Activated T-cell treated with anti-CD3 and anti-CD28 coated beads, Interleukin-2, amount 50 U/mL, for 4 hours (primary cell): ENCODE results near the gene RASGRP4. TPM values are rescaled to one million over a fixed set of nuclear protein-coding genes. Genes with fewer than 3 reads are reported as not detected.
"Not testable (repeated sequence)": the region's sequence is repeated elsewhere in the genome, so short reads cannot be mapped to it uniquely, and the experiment has no call there.

Experiments
- ATAC-seq, 2 donors: fragments of 200-7000 bp; cut with Tn5 transposase; one replicate each; pipeline ENCODE4 v1.10.0; 2021
- DNase-seq: peaks from one replicate; pipeline ENCODE4 v3.0.0-alpha.2; 2020
- H3K27me3 Mint-ChIP-seq: one replicate; pipeline ENCODE4 v1.8.0; 2021; ENCODE audit warnings: low read depth, mixed read lengths
- H3K36me3 Mint-ChIP-seq: one replicate; pipeline ENCODE4 v1.8.0; 2022; ENCODE audit warnings: mixed read lengths; ENCODE audit not compliant: insufficient read depth
- H3K4me1 Mint-ChIP-seq: one replicate; pipeline ENCODE4 v1.8.0; 2021; ENCODE audit warnings: low read depth, mixed read lengths
- H3K4me3 Mint-ChIP-seq: one replicate; pipeline ENCODE4 v1.8.0; 2021; ENCODE audit warnings: mild to moderate bottlenecking, moderate library complexity, mixed read lengths
- H3K9me3 Mint-ChIP-seq: one replicate; pipeline ENCODE4 v1.8.0; 2021; ENCODE audit warnings: mixed read lengths
- total RNA-seq, 3 donors: library from RNA; stranded (reverse); gene quantifications; one replicate each; pipeline ENCODE4 v1.2.1, GENCODE V29; 2021

The RASGRP4 gene
- total RNA-seq, 3 donors from 2014 or later: 0.66 to 1.4 (median 1.2) TPM

- Mint-ChIP-seq H3K36me3 (peaks cover under 1% of the 10 kb centered on the region), H3K4me3 (no peak overlapping the region), H3K4me1 (peaks cover 5% of the 10 kb centered on the region), H3K9me3 (no peaks in the 10 kb centered on the region), H3K27me3 (peaks cover 7% of the 10 kb centered on the region)
- ATAC-seq: no peak
- no peak for DNase-seq
Measured at GRCh38 chr19:38369584-38369983, 56.4 kb downstream of the RASGRP4 start.

- DNase-seq (no peak), ATAC-seq (no peak)
- H3K4me1 Mint-ChIP-seq: peaks cover 4% of the 10 kb centered on the region
- H3K36me3 Mint-ChIP-seq: no peaks in the 10 kb centered on the region
- peaks cover 7% of the 10 kb centered on the region for H3K27me3 Mint-ChIP-seq
- no peaks in the 10 kb centered on the region for H3K9me3 Mint-ChIP-seq
- H3K4me3 Mint-ChIP-seq: no peak overlapping the region
Measured at GRCh38 chr19:38367041-38367440, 59.0 kb downstream of the RASGRP4 start.

- H3K36me3 Mint-ChIP-seq, H3K27me3 Mint-ChIP-seq, ATAC-seq, DNase-seq, H3K9me3 Mint-ChIP-seq: not testable (repeated sequence)
- Mint-ChIP-seq H3K4me3 (peak overlapping the region; percentile 60), H3K4me1 (peaks cover 11% of the 10 kb centered on the region)
Measured at GRCh38 chr19:38362946-38363688, 62.9 kb downstream of the RASGRP4 start.

GRCh38 chr19:38362076-38362945 lies 63.7 kb downstream of the RASGRP4 start:
- Mint-ChIP-seq H3K36me3 (no peaks in the 10 kb centered on the region), H3K27me3 (peaks cover 3% of the 10 kb centered on the region), H3K4me1 (peaks cover 11% of the 10 kb centered on the region), H3K9me3 (no peaks in the 10 kb centered on the region), H3K4me3 (peak overlapping the region; percentile 79)
- ATAC-seq: peak; percentile 61 to 63
- peak; percentile 60 for DNase-seq

- ATAC-seq (peak; percentile 83 to 86), DNase-seq (peak; percentile 45)
- Mint-ChIP-seq H3K4me1 (peaks cover 11% of the 10 kb centered on the region), H3K4me3 (peak overlapping the region; percentile 79), H3K9me3 (no peaks in the 10 kb centered on the region), H3K27me3 (peaks cover 3% of the 10 kb centered on the region), H3K36me3 (no peaks in the 10 kb centered on the region)
Measured at GRCh38 chr19:38361633-38362075, 64.4 kb downstream of the RASGRP4 start.

GRCh38 chr19:38360839-38361631 lies 65.0 kb downstream of the RASGRP4 start:
- Mint-ChIP-seq H3K9me3 (no peaks in the 10 kb centered on the region), H3K4me1 (peaks cover 11% of the 10 kb centered on the region), H3K36me3 (no peaks in the 10 kb centered on the region), H3K27me3 (no peaks in the 10 kb centered on the region), H3K4me3 (peak overlapping the region; percentile 79)
- DNase-seq (no peak), ATAC-seq (no peak)

- DNase-seq: no peak
- Mint-ChIP-seq H3K27me3 (no peaks in the 10 kb centered on the region), H3K4me3 (peak overlapping the region; percentile 19)
Measured at GRCh38 chr19:38360351-38360750, 65.7 kb downstream of the RASGRP4 start.

GRCh38 chr19:38359242-38360021 lies 66.6 kb downstream of the RASGRP4 start:
- H3K9me3 Mint-ChIP-seq: no peaks in the 10 kb centered on the region
- no peaks in the 10 kb centered on the region for H3K27me3 Mint-ChIP-seq
- peaks cover 11% of the 10 kb centered on the region for H3K4me1 Mint-ChIP-seq
- H3K4me3 Mint-ChIP-seq: peak overlapping the region; percentile 29
- no peak for ATAC-seq
- no peaks in the 10 kb centered on the region for H3K36me3 Mint-ChIP-seq
- no peak for DNase-seq

More at GRCh38 chr19:38360351-38360750, 65.7 kb downstream of the RASGRP4 start:
- Mint-ChIP-seq H3K36me3 (no peaks in the 10 kb centered on the region), H3K9me3 (no peaks in the 10 kb centered on the region), H3K4me1 (peaks cover 11% of the 10 kb centered on the region)
- no peak for ATAC-seq

Other genes starting within 250 kb of the RASGRP4 start
- under 1 TPM; 0.40 to 0.45 (median 0.43) TPM for gene DPF1, start 202.0 kb downstream of the RASGRP4 start, total RNA-seq
- gene PPP1R14A, start 169.8 kb downstream of the RASGRP4 start, total RNA-seq: 1 to 10 TPM in 1 of 3 donors, under 1 TPM in 2; 0.34 to 1.8 (median 0.46) TPM
- 10 to 100 TPM; 15.6 to 27.5 (median 20.6) TPM for gene SPINT2, start 161.6 kb downstream of the RASGRP4 start, total RNA-seq
- not detected for gene C19orf33, start 122.0 kb downstream of the RASGRP4 start, total RNA-seq
- gene YIF1B, start 110.3 kb downstream of the RASGRP4 start, total RNA-seq: 10 to 100 TPM; 48.0 to 60.1 (median 50.4) TPM
- 10 to 100 TPM in 1 of 3 donors, 1 to 10 TPM in 2; 9.2 to 10.9 (median 9.8) TPM for gene KCNK6, start 106.4 kb downstream of the RASGRP4 start, total RNA-seq
- 1 to 10 TPM; 2.4 to 3.1 (median 3.0) TPM for gene CATSPERG, start 90.4 kb downstream of the RASGRP4 start, total RNA-seq
- 100 to 1,000 TPM; 331 to 368 (median 337) TPM for gene PSMD8, start 51.6 kb downstream of the RASGRP4 start, total RNA-seq
- gene GGN, start 38.2 kb downstream of the RASGRP4 start, total RNA-seq: under 1 TPM in 2 of 3 donors, not detected in 1; 0.11 TPM
- under 1 TPM; 0.46 to 0.74 (median 0.57) TPM for gene SPRED3, start 37.5 kb downstream of the RASGRP4 start, total RNA-seq
- gene FAM98C, start 23.1 kb downstream of the RASGRP4 start, total RNA-seq: 10 to 100 TPM; 22.7 to 27.5 (median 24.5) TPM
- gene RYR1, start 7.5 kb upstream of the RASGRP4 start, total RNA-seq: 1 to 10 TPM; 2.3 to 3.9 (median 3.2) TPM
- gene MAP4K1, start 191.7 kb upstream of the RASGRP4 start, total RNA-seq: 100 to 1,000 TPM; 109 to 130 (median 126) TPM
- gene EIF3K, start 193.0 kb upstream of the RASGRP4 start, total RNA-seq: 100 to 1,000 TPM; 370 to 409 (median 401) TPM
- gene ACTN4, start 221.4 kb upstream of the RASGRP4 start, total RNA-seq: 100 to 1,000 TPM; 215 to 233 (median 230) TPM